Loucy (cell line): ENCODE data around the gene DERA.

Source experiments
- EZH2phosphoT487 ChIP-seq: fragments of 200-600 bp; IDR thresholded peaks from 2 replicates; pipeline ENCODE4 v1.6.1; 2018; ENCODE audit warnings: antibody characterized with exemption, mild to moderate bottlenecking, moderate library complexity, borderline replicate concordance
- TF ChIP-seq, protein P1 (sequence below): fragments of 200-600 bp; sonication (generic); conservative IDR thresholded peaks from 2 replicates; pipeline ENCODE4 v1.5.1; 2014; ENCODE audit warnings: mild to moderate bottlenecking, antibody characterized with exemption, low read length

DNA sequence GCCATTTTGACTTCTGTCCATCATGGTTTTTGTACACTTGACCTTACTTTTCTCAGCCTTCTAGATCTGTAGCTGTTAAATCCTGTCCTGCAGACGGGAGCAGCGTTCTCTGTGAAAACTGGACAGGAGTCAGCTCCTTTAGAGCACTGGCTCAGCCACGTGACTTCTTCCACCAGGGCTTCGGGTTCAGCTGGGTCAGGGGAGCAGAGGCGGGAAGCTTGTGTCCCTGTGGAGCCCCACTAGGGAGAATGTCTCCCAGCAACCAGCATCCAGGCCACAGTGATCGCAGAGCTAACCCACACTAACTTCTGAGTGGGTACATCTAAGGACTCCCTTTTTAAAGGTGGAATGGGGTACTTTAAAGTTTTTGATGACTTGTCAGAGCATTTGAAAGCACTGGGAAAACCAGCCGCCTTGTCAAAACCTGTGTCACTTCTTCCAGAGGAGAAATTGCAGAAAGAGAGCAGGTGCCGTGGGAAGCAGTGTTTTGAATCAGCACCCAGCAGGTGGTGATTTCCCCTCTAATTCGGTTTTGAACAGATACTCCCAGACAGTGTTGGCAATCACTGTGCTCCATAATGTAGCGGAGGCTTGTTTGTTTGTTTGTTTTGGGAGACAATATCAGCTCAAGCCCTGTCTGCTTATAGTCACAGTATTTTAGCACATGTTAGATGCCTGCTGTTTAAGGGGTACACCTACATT, 17.9 kb downstream of the DERA start:
- TF ChIP-seq, protein P1, sequence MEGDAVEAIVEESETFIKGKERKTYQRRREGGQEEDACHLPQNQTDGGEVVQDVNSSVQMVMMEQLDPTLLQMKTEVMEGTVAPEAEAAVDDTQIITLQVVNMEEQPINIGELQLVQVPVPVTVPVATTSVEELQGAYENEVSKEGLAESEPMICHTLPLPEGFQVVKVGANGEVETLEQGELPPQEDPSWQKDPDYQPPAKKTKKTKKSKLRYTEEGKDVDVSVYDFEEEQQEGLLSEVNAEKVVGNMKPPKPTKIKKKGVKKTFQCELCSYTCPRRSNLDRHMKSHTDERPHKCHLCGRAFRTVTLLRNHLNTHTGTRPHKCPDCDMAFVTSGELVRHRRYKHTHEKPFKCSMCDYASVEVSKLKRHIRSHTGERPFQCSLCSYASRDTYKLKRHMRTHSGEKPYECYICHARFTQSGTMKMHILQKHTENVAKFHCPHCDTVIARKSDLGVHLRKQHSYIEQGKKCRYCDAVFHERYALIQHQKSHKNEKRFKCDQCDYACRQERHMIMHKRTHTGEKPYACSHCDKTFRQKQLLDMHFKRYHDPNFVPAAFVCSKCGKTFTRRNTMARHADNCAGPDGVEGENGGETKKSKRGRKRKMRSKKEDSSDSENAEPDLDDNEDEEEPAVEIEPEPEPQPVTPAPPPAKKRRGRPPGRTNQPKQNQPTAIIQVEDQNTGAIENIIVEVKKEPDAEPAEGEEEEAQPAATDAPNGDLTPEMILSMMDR = no peak
- TF ChIP-seq EZH2phosphoT487 = no peak
